Omental fat pad (tissue), 4 donors: ENCODE results near the gene KLHDC7B. TPM values are rescaled to one million over a fixed set of nuclear protein-coding genes. Genes with fewer than 3 reads are reported as not detected.

ENCODE experiments used
- ATAC-seq: fragments of 150-250 bp; one replicate; pipeline ENCODE4 v1.9.1; 2016; ENCODE audit warnings: mild to moderate bottlenecking, moderate library complexity; ENCODE audit not compliant: low FRiP score
- DNase-seq: peaks from one replicate; pipeline ENCODE4 v3.0.0-alpha.2; 2019; ENCODE audit warnings: low spot score
- total RNA-seq, 4 donors: library from RNA; depleted of rRNA; stranded (reverse); fragments of >200 nt; gene quantifications; one replicate each; pipeline ENCODE4 v1.1.0, GENCODE V29; 2016
- TF ChIP-seq, protein P1 (sequence below), 3 donors: fragments of 450-650 bp; IDR thresholded peaks; one replicate each; pipeline ENCODE4 v1.5.1; 2016 to 2017; ENCODE audit warnings: antibody characterized with exemption in 3 of 3, mild to moderate bottlenecking in 3 of 3, moderate library complexity in 2 of 3

The KLHDC7B gene
- total RNA-seq, 4 donors from 2014 or later: 0.48 TPM; not detected in 3

DNA sequence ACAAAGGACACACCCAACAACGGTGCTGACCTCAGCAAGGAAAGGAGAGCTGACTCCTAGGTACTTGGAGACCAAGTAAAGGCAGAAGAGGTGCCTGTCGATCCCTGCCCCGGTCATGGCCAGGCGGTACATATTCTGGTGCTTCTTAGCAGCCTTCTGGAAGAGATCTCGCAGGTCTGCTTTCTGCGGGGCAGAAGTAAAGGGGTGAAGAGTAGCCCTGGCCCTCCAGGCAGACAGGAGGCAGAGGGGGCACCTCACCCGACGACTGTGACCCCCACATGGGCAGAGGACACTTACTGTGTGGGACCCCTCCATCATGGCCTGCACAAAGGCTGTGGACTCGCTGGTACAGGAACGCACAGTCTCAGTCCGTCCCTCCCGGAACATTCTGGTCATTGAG is 25.2 kb downstream of the KLHDC7B start:
- DNase-seq: no peak
- no peak for ATAC-seq
- TF ChIP-seq, protein P1, sequence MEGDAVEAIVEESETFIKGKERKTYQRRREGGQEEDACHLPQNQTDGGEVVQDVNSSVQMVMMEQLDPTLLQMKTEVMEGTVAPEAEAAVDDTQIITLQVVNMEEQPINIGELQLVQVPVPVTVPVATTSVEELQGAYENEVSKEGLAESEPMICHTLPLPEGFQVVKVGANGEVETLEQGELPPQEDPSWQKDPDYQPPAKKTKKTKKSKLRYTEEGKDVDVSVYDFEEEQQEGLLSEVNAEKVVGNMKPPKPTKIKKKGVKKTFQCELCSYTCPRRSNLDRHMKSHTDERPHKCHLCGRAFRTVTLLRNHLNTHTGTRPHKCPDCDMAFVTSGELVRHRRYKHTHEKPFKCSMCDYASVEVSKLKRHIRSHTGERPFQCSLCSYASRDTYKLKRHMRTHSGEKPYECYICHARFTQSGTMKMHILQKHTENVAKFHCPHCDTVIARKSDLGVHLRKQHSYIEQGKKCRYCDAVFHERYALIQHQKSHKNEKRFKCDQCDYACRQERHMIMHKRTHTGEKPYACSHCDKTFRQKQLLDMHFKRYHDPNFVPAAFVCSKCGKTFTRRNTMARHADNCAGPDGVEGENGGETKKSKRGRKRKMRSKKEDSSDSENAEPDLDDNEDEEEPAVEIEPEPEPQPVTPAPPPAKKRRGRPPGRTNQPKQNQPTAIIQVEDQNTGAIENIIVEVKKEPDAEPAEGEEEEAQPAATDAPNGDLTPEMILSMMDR (IDR thresholded peaks at IDR 0.05): no peak

DNA sequence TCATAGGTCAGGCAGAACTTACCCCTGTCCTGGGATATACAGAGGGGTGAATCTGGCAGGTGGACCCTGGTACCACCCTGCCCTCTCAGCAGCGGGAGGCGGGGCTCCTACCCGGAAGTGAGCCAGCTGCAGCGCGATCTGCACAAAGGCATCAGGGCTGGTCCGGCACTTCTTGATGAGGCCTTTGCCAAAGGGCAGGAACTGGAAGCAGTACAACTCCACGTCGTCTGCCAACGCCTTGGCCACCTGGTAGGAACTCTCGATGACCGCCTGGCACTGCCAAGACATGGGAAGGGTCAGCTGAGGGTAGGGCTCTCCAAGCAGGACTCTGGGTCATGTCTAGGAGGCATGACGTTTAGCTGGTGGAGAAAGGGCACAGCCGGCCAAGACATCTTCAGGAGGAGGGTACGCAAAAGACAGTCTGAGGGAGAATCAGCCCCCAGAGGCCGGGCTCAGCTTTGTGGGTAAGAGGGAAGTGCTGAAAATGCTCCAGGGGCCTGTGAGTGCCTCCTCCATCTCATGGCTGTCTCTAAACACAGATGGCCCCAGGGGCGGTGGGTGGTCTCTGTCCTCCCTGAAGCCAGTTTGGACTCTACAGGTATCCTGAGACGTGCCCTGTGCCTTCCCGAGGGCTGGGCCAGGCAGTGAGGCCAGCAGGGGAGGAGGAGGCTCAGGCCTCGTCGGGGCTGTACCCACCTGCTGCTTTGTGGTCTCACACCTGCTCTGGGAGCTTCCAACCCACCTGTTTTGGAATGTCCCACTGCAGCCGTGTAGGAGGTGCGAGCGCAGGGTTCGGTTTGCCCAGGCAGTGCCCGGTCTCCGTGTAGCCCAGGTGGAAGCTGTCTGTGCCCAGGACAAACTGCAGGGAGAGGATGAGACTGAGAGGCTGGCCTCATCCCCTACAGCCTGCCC is 25.8 kb downstream of the KLHDC7B start:
- no peak for DNase-seq
- TF ChIP-seq, protein P1 (IDR thresholded peaks at IDR 0.05): no peak
- no peak for ATAC-seq

DNA sequence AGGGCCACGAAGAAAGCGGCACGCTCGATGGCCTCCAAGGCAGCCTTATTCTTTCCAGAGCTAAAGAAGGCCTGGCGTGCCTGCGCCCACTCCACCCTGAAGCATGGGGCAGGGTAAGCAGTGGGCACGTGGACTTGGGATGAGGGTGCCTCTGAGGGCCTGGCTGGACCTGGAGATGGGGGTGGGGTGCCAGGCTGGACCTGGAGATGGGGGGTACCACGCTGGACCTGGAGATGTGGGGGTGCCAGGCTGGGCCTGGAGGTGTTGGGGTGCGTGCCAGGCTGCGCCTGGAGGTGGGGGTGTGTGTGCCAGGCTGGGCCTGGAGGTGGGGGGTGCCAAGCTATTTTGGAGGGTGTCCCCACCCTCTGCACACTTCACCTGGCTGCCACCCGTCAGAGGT is 27.3 kb downstream of the KLHDC7B start:
- TF ChIP-seq, protein P1 (IDR thresholded peaks at IDR 0.05): no peak
- ATAC-seq (no peak), DNase-seq (no peak)

DNA sequence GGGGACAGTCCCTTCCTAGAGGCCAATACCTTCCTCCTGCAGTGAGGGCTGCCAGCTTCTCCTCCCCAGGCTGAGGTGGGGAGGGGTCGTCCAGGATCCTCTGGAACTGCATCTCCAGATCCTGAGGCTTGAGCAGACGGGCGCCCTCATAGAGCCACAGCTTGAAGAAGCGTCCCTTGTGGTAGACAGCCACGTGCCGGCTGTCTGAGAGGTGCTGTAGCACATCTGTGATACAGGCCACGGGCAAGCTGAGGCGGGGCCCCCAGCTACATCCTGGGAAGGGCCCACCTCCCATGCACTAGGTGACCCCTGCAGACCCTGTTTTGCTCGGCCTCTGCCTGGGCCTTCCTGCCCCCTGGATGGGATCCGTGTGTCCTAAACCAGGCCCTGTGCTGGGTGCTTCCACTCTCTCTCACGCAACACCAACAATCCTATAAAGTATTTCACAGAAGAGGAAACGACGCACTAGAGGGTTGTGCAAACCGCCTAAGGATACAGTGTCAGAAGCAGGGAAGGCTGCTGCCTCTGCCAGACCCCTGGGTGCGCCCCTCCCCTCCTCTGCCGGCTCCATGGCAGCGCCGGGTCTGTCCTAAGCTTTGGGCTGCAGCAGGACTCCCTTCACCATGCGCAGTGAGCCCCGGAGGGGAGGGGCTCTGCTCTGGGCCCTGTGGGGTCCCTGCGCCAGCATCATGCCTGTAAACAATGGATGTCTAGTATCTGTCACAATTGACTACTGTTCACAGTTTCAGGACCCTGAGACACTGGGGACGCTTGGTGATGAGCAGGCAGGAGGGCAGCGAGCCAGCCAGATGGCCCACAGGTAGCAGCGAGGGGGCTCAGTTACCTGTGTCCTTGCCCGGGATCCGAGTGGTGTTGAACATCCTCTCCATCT is 28.0 kb downstream of the KLHDC7B start:
- DNase-seq: no peak
- TF ChIP-seq, protein P1 (IDR thresholded peaks at IDR 0.05): no peak
- no peak for ATAC-seq

DNA sequence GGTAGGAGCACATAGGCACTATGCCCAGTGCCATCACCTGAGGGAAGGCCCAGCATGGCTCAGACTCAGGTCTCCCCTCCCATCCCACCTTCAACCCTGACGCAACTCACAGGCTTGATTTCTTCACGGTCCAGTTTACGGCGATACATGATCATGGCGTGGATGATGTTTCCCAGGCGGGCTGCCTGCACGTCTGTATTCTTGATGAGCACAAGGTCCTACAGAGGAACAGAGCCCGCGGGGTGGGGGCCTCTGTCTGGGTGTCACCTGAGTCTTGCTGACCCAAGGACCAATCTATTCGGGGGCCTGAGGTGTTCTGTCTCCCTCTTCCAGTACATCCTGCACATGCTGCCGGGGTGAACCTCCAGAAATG is 28.7 kb downstream of the KLHDC7B start:
- ATAC-seq: no peak

DNA sequence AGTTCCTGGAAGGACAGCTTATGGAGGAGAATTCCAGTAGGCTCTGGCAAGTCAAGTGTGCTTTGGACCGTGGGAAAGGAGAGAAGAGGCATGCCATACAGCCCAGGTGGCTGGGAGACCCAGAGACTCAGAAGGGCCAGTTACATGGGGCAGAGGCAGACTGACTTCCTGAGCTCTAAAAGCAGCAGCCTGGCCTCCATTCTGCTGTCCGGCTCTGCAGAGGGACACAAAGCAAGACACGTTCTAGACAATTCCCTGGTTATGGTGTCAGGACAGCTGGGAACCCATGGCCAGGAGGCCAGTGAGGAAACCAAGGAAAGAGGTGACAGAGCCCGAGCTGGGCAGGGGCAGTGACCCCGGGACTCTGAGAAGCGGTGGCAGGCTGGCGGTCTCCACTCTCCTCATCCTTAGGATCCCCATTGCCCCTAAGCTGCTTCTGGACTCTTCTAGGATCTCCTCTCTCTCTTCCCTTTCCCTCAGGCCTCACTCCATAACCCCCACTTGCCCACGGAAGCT is 29.8 kb downstream of the KLHDC7B start:
- DNase-seq (no peak), ATAC-seq (no peak)
- TF ChIP-seq, protein P1 (IDR thresholded peaks at IDR 0.05): no peak

More for the DNA sequence above, 28.7 kb downstream of the KLHDC7B start:
- no peak for DNase-seq
- TF ChIP-seq, protein P1 (IDR thresholded peaks at IDR 0.05): no peak
